HFFc6 (cell line): ENCODE measurements around the gene SUMF1. TPM values are rescaled to one million over a fixed set of nuclear protein-coding genes. Genes with fewer than 3 reads are reported as not detected.

Experiments used
- DNase-seq: peaks from one replicate; pipeline ENCODE4 v3.0.0-alpha.2; 2018
- H3K27ac Mint-ChIP-seq: 2 replicates; pipeline ENCODE4 v1.8.0; 2020; ENCODE audit warnings: mild to moderate bottlenecking, mixed read lengths
- H3K27me3 Mint-ChIP-seq: 2 replicates; pipeline ENCODE4 v1.8.0; 2021; ENCODE audit warnings: mild to moderate bottlenecking, moderate library complexity, mixed read lengths; ENCODE audit not compliant: insufficient read depth
- H3K36me3 Mint-ChIP-seq: 2 replicates; pipeline ENCODE4 v1.8.0; 2021; ENCODE audit warnings: low read depth, mixed read lengths
- H3K4me1 Mint-ChIP-seq: 2 replicates; pipeline ENCODE4 v1.8.0; 2020; ENCODE audit warnings: low read depth, mixed read lengths
- H3K4me3 Mint-ChIP-seq: 2 replicates; pipeline ENCODE4 v1.8.0; 2020; ENCODE audit warnings: mild to moderate bottlenecking, moderate library complexity, mixed read lengths
- H3K9me3 Mint-ChIP-seq: 2 replicates; pipeline ENCODE4 v1.8.0; 2020; ENCODE audit warnings: mild to moderate bottlenecking, mixed read lengths
- CTCF ChIP-seq: fragments of 200-600 bp; sonication (generic); IDR thresholded peaks from 2 replicates; pipeline ENCODE4 v1.5.0; 2021; ENCODE audit warnings: antibody characterized with exemption, mild to moderate bottlenecking
- total RNA-seq, 6 experiments: library from RNA; stranded (reverse); fragmentation: NEBNext Ultra II Directional; extraction: Animal tissue kit (Norgen Biotek cat#: 25700); gene quantifications; 2 replicates in 1 of 6; 3 replicates in 5 of 6; pipeline ENCODE4 v1.2.3, GENCODE V29; 2021

Gene SUMF1
- total RNA-seq, 6 experiments from 2014 or later = 33.5 to 38.0 (median 36.0) TPM

GRCh38 chr3:4399476-4399875 lies 67.6 kb downstream of the SUMF1 start:
- H3K36me3 Mint-ChIP-seq = peaks cover 6% of the 10 kb centered on the region; the same call in 1 of the 2 replicates
- no peak overlapping the region for H3K4me3 Mint-ChIP-seq
- no peaks in the 10 kb centered on the region for H3K9me3 Mint-ChIP-seq
- H3K4me1 Mint-ChIP-seq = peaks cover 15% of the 10 kb centered on the region
- H3K27me3 Mint-ChIP-seq = peaks cover 1% of the 10 kb centered on the region; the same call in 1 of the 2 replicates
- no peak overlapping the region for H3K27ac Mint-ChIP-seq
- no peak for DNase-seq
- no peak for TF ChIP-seq CTCF

- Mint-ChIP-seq H3K27ac (no peak overlapping the region), H3K27me3 (peaks cover 1% of the 10 kb centered on the region; the same call in 1 of the 2 replicates), H3K9me3 (no peaks in the 10 kb centered on the region), H3K4me3 (no peak overlapping the region), H3K4me1 (peaks cover 20% of the 10 kb centered on the region), H3K36me3 (peaks cover 6% of the 10 kb centered on the region; the same call in 1 of the 2 replicates)
- TF ChIP-seq CTCF = no peak
- no peak for DNase-seq
These were observed 68.2 kb downstream of the SUMF1 start for GRCh38 chr3:4398941-4399245.

GRCh38 chr3:4398120-4398940 lies 68.7 kb downstream of the SUMF1 start:
- H3K27ac Mint-ChIP-seq = no peak overlapping the region
- peaks cover 1% of the 10 kb centered on the region; the same call in 1 of the 2 replicates for H3K27me3 Mint-ChIP-seq
- no peak for DNase-seq
- H3K4me3 Mint-ChIP-seq = no peak overlapping the region
- no peaks in the 10 kb centered on the region for H3K9me3 Mint-ChIP-seq
- TF ChIP-seq CTCF = no peak
- H3K4me1 Mint-ChIP-seq = peaks cover 20% of the 10 kb centered on the region
- H3K36me3 Mint-ChIP-seq = peaks cover 6% of the 10 kb centered on the region; the same call in 1 of the 2 replicates

GRCh38 chr3:4397466-4397865 lies 69.6 kb downstream of the SUMF1 start:
- H3K27ac Mint-ChIP-seq = no peak overlapping the region
- TF ChIP-seq CTCF = no peak
- peaks cover 6% of the 10 kb centered on the region; the same call in 1 of the 2 replicates for H3K36me3 Mint-ChIP-seq
- no peak for DNase-seq
- H3K27me3 Mint-ChIP-seq = peaks cover 1% of the 10 kb centered on the region; the same call in 1 of the 2 replicates
- H3K9me3 Mint-ChIP-seq = no peaks in the 10 kb centered on the region
- peaks cover 20% of the 10 kb centered on the region for H3K4me1 Mint-ChIP-seq
- H3K4me3 Mint-ChIP-seq = no peak overlapping the region

GRCh38 chr3:4396542-4396941 lies 70.5 kb downstream of the SUMF1 start:
- Mint-ChIP-seq H3K27me3 (peaks cover 1% of the 10 kb centered on the region; the same call in 1 of the 2 replicates), H3K27ac (no peak overlapping the region; the same call in 1 of the 2 replicates), H3K4me1 (peaks cover 20% of the 10 kb centered on the region), H3K9me3 (no peaks in the 10 kb centered on the region), H3K36me3 (no peaks in the 10 kb centered on the region), H3K4me3 (no peak overlapping the region)
- DNase-seq = no peak
- no peak for TF ChIP-seq CTCF
